ENCODE results near the gene CCDC14.

DNA sequence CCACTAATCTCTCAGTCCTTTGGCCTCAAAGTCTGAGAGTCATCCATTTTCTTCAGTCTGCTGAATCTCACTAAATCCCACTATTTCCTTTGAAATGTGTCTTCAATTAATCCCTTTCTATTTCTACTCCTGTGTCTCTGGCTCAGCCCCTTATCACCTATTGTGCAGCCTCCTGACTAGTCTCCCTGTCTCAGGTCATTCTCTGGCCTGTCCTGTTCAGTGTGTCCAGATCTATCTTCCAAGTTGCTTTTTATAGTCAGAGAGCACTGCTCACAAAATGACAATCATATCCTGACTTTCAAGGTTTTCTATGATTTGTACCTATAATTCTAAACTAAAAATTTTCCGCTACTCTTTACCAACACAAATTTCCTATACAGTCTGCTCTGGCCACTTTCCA, 23.3 kb upstream of the CCDC14 start:
- TF ChIP-seq SUZ12 (IDR thresholded peaks at IDR 0.05; ENCODE audit: extremely low read depth, insufficient read depth, insufficient read length) = no peak
- TF ChIP-seq YY1 (IDR thresholded peaks at IDR 0.05; ENCODE audit: insufficient read depth, insufficient read length) = no peak
